Hepatocyte (in vitro differentiated cells): ENCODE measurements around the gene DLG3.

Source experiments
- EZH2 ChIP-seq: fragments of 200-600 bp; sonication (generic); IDR thresholded peaks from 2 replicates; pipeline ENCODE4 v1.6.1; 2016; ENCODE audit warnings: antibody characterized with exemption, mild to moderate bottlenecking, borderline replicate concordance
- EZH2phosphoT487 ChIP-seq: fragments of 200-600 bp; sonication (generic); IDR thresholded peaks from one replicate; pipeline ENCODE4 v1.6.1; 2018; ENCODE audit warnings: antibody characterized with exemption, mild to moderate bottlenecking, low read depth, moderate library complexity; ENCODE audit not compliant: unreplicated experiment, severe bottlenecking
- TF ChIP-seq, protein P1 (sequence below): fragments of 200-600 bp; sonication (generic); IDR thresholded peaks from 2 replicates; pipeline ENCODE4 v1.5.1; 2016; ENCODE audit warnings: antibody characterized with exemption, mild to moderate bottlenecking; ENCODE audit not compliant: poor library complexity

DNA sequence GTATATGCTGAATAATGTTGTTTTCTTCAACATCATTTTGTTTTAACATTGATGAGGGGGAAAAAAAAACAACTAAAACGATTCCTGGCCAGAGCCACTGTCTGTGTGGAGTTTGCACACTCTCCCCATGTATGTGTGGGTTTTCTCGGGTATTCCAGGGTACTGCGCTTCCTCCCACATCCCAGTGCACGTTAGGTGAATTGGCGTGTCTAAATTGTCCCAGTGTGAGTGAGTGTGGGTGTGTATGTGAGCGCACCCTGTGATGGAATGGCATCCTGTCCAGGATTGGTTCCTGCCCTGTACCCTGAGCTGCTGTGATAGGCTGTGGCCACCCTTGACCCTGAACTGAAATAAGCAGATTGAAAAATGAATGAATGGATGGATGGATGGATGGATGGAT lies 2.4 kb upstream of the DLG3 start:
- TF ChIP-seq, protein P1, sequence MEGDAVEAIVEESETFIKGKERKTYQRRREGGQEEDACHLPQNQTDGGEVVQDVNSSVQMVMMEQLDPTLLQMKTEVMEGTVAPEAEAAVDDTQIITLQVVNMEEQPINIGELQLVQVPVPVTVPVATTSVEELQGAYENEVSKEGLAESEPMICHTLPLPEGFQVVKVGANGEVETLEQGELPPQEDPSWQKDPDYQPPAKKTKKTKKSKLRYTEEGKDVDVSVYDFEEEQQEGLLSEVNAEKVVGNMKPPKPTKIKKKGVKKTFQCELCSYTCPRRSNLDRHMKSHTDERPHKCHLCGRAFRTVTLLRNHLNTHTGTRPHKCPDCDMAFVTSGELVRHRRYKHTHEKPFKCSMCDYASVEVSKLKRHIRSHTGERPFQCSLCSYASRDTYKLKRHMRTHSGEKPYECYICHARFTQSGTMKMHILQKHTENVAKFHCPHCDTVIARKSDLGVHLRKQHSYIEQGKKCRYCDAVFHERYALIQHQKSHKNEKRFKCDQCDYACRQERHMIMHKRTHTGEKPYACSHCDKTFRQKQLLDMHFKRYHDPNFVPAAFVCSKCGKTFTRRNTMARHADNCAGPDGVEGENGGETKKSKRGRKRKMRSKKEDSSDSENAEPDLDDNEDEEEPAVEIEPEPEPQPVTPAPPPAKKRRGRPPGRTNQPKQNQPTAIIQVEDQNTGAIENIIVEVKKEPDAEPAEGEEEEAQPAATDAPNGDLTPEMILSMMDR = no peak
- TF ChIP-seq EZH2phosphoT487 = no peak
- no peak for TF ChIP-seq EZH2
